ENCODE results near the gene ENTPD6. TPM values are rescaled to one million over a fixed set of nuclear protein-coding genes. Genes with fewer than 3 reads are reported as not detected.

Gene ENTPD6
- total RNA-seq, 1 donor from 2014 or later = 57.8 TPM

GRCh38 chr20:25211273-25211672, 15.8 kb downstream of the ENTPD6 start:
- TF ChIP-seq EZH2 (IDR thresholded peaks at IDR 0.05; ENCODE audit: insufficient read depth, low read length) (no peak), CTCF (IDR thresholded peaks at IDR 0.05; ENCODE audit: insufficient read depth, low read depth, low read length) (no peak)
- Histone ChIP-seq H3K4me1 (ENCODE audit: insufficient read depth, low read length) (no peaks in the 10 kb centered on the region), H3K4me3 (ENCODE audit: insufficient read depth, low read depth, low read length) (no peak overlapping the region), H3K4me2 (ENCODE audit: low read length) (no peak overlapping the region), H3K27me3 (ENCODE audit: insufficient read depth, low read length) (no peaks in the 10 kb centered on the region), H3K27ac (ENCODE audit: low read depth, low read length) (no peak overlapping the region), H3K9me3 (ENCODE audit: insufficient read depth, low read depth, low read length) (no peaks in the 10 kb centered on the region), H3K79me2 (ENCODE audit: insufficient read depth, low read length) (peaks cover 16% of the 10 kb centered on the region), H3K36me3 (ENCODE audit: insufficient read depth, low read length) (peaks cover 19% of the 10 kb centered on the region), H4K20me1 (ENCODE audit: insufficient read depth, low read length) (peaks cover 21% of the 10 kb centered on the region), H2AFZ (ENCODE audit: low read depth, low read length) (no peak overlapping the region), H3K9ac (ENCODE audit: low read length) (no peak overlapping the region)
- no peaks in the 10 kb centered on the region for H3K27me3 Mint-ChIP-seq (ENCODE audit: low read depth, unreplicated experiment)
- no peaks in the 10 kb centered on the region for H3K9me3 Mint-ChIP-seq (ENCODE audit: unreplicated experiment)
- H3K4me1 Mint-ChIP-seq (ENCODE audit: low read depth, unreplicated experiment) = no peaks in the 10 kb centered on the region
- no peak overlapping the region for H3K4me3 Mint-ChIP-seq (ENCODE audit: unreplicated experiment)
- peaks cover 14% of the 10 kb centered on the region for H3K36me3 Mint-ChIP-seq (ENCODE audit: low read depth, unreplicated experiment)
- no peak for FAIRE-seq
- no peak overlapping the region for H3K27ac Mint-ChIP-seq (ENCODE audit: unreplicated experiment)
- DNase-seq (ENCODE audit: low read depth) = no peak

- no peak overlapping the region for H3K27ac Mint-ChIP-seq (ENCODE audit: unreplicated experiment)
- H3K27me3 Mint-ChIP-seq (ENCODE audit: low read depth, unreplicated experiment) = no peaks in the 10 kb centered on the region
- no peaks in the 10 kb centered on the region for H3K9me3 ChIP-seq (ENCODE audit: insufficient read depth, low read depth, low read length)
- no peak overlapping the region for H3K4me3 Mint-ChIP-seq (ENCODE audit: unreplicated experiment)
- no peaks in the 10 kb centered on the region for H3K4me1 Mint-ChIP-seq (ENCODE audit: low read depth, unreplicated experiment)
- no peak overlapping the region for H3K9ac ChIP-seq (ENCODE audit: low read length)
- TF ChIP-seq EZH2 (IDR thresholded peaks at IDR 0.05; ENCODE audit: insufficient read depth, low read length) = no peak
- TF ChIP-seq CTCF (IDR thresholded peaks at IDR 0.05; ENCODE audit: insufficient read depth, low read depth, low read length) = no peak
- H3K36me3 ChIP-seq (ENCODE audit: insufficient read depth, low read length) = peaks cover 19% of the 10 kb centered on the region
- H3K27ac ChIP-seq (ENCODE audit: low read depth, low read length) = no peak overlapping the region
- H3K4me3 ChIP-seq (ENCODE audit: insufficient read depth, low read depth, low read length) = no peak overlapping the region
- DNase-seq (ENCODE audit: low read depth) (no peak), FAIRE-seq (no peak)
- H3K9me3 Mint-ChIP-seq (ENCODE audit: unreplicated experiment) = no peaks in the 10 kb centered on the region
- H3K4me1 ChIP-seq (ENCODE audit: insufficient read depth, low read length) = no peaks in the 10 kb centered on the region
- no peaks in the 10 kb centered on the region for H3K27me3 ChIP-seq (ENCODE audit: insufficient read depth, low read length)
- H3K36me3 Mint-ChIP-seq (ENCODE audit: low read depth, unreplicated experiment) = peaks cover 14% of the 10 kb centered on the region
- H3K4me2 ChIP-seq (ENCODE audit: low read length) = no peak overlapping the region
- H4K20me1 ChIP-seq (ENCODE audit: insufficient read depth, low read length) = peaks cover 13% of the 10 kb centered on the region
- H2AFZ ChIP-seq (ENCODE audit: low read depth, low read length) = no peak overlapping the region
- peaks cover 8% of the 10 kb centered on the region for H3K79me2 ChIP-seq (ENCODE audit: insufficient read depth, low read length)
These were observed 16.7 kb downstream of the ENTPD6 start for GRCh38 chr20:25212242-25212641.

- H3K4me2 ChIP-seq (ENCODE audit: low read length) = no peak overlapping the region
- no peak overlapping the region for H3K4me3 Mint-ChIP-seq (ENCODE audit: unreplicated experiment)
- DNase-seq (ENCODE audit: low read depth) = no peak
- H3K4me1 ChIP-seq (ENCODE audit: insufficient read depth, low read length) = no peaks in the 10 kb centered on the region
- no peaks in the 10 kb centered on the region for H3K27me3 Mint-ChIP-seq (ENCODE audit: low read depth, unreplicated experiment)
- H3K79me2 ChIP-seq (ENCODE audit: insufficient read depth, low read length) = peaks cover 4% of the 10 kb centered on the region
- no peak overlapping the region for H3K27ac Mint-ChIP-seq (ENCODE audit: unreplicated experiment)
- TF ChIP-seq CTCF (IDR thresholded peaks at IDR 0.05; ENCODE audit: insufficient read depth, low read depth, low read length) = no peak
- no peak for TF ChIP-seq EZH2 (IDR thresholded peaks at IDR 0.05; ENCODE audit: insufficient read depth, low read length)
- H3K27ac ChIP-seq (ENCODE audit: low read depth, low read length) = no peak overlapping the region
- no peak overlapping the region for H2AFZ ChIP-seq (ENCODE audit: low read depth, low read length)
- FAIRE-seq = no peak
- H3K4me3 ChIP-seq (ENCODE audit: insufficient read depth, low read depth, low read length) = no peak overlapping the region
- peaks cover 13% of the 10 kb centered on the region for H3K36me3 Mint-ChIP-seq (ENCODE audit: low read depth, unreplicated experiment)
- no peaks in the 10 kb centered on the region for H3K27me3 ChIP-seq (ENCODE audit: insufficient read depth, low read length)
- peaks cover 4% of the 10 kb centered on the region for H4K20me1 ChIP-seq (ENCODE audit: insufficient read depth, low read length)
- H3K36me3 ChIP-seq (ENCODE audit: insufficient read depth, low read length) = peaks cover 21% of the 10 kb centered on the region
- no peaks in the 10 kb centered on the region for H3K9me3 ChIP-seq (ENCODE audit: insufficient read depth, low read depth, low read length)
- no peaks in the 10 kb centered on the region for H3K4me1 Mint-ChIP-seq (ENCODE audit: low read depth, unreplicated experiment)
- H3K9me3 Mint-ChIP-seq (ENCODE audit: unreplicated experiment) = no peaks in the 10 kb centered on the region
- no peak overlapping the region for H3K9ac ChIP-seq (ENCODE audit: low read length)
These were observed 18.3 kb downstream of the ENTPD6 start for GRCh38 chr20:25213566-25214425.
